ENCODE data around the gene SLC17A4.
"Not testable (repeated sequence)": the region's sequence is repeated elsewhere in the genome, so short reads cannot be mapped to it uniquely, and the experiment has no call there.

Gene SLC17A4

GRCh38 chr6:25754535-25754934 lies at the start of gene SLC17A4:
Gene SLC17A4 (plus strand): TSS chr6:25754742. CDS start chr6:25761963, 7,221 bp downstream.
- no peak for DNase-seq

- no peak for DNase-seq
Measured at GRCh38 chr6:25706314-25707014, 48.1 kb upstream of the SLC17A4 start.

- no peak for DNase-seq
Measured at GRCh38 chr6:25709761-25710160, 44.8 kb upstream of the SLC17A4 start.

GRCh38 chr6:25710287-25710686 lies 44.3 kb upstream of the SLC17A4 start:
- no peak for DNase-seq

GRCh38 chr6:25713824-25714223 lies 40.7 kb upstream of the SLC17A4 start:
- DNase-seq = peak; percentile 28

GRCh38 chr6:25714765-25715164 lies 39.8 kb upstream of the SLC17A4 start:
- no peak for DNase-seq

- no peak for DNase-seq
Measured at GRCh38 chr6:25715794-25716193, 38.7 kb upstream of the SLC17A4 start.

GRCh38 chr6:25717866-25718740 lies 36.4 kb upstream of the SLC17A4 start:
- peak; percentile 76 for DNase-seq

- DNase-seq = no peak
Measured at GRCh38 chr6:25726122-25726911, 28.2 kb upstream of the SLC17A4 start.

- no peak for DNase-seq
Measured at GRCh38 chr6:25727028-25727427, 27.5 kb upstream of the SLC17A4 start.

- DNase-seq = no peak
Measured at GRCh38 chr6:25730907-25731306, 23.6 kb upstream of the SLC17A4 start.

- no peak for DNase-seq
Measured at GRCh38 chr6:25731721-25732120, 22.8 kb upstream of the SLC17A4 start.

GRCh38 chr6:25732468-25733198 lies 21.9 kb upstream of the SLC17A4 start:
- no peak for DNase-seq

- no peak for DNase-seq
Measured at GRCh38 chr6:25735261-25735660, 19.3 kb upstream of the SLC17A4 start.

- no peak for DNase-seq
Measured at GRCh38 chr6:25743868-25744267, 10.7 kb upstream of the SLC17A4 start.

GRCh38 chr6:25745836-25746235 lies 8.7 kb upstream of the SLC17A4 start:
- DNase-seq = no peak

- no peak for DNase-seq
Measured at GRCh38 chr6:25746968-25747367, 7.6 kb upstream of the SLC17A4 start.

- no peak for DNase-seq
Measured at GRCh38 chr6:25747477-25747876, 7.1 kb upstream of the SLC17A4 start.

GRCh38 chr6:25748049-25748448 lies 6.5 kb upstream of the SLC17A4 start:
- no peak for DNase-seq

- not testable (repeated sequence) for DNase-seq
Measured at GRCh38 chr6:25748601-25749517, 5.7 kb upstream of the SLC17A4 start.

- no peak for DNase-seq
Measured at GRCh38 chr6:25749837-25750236, 4.7 kb upstream of the SLC17A4 start.

- DNase-seq = no peak
Measured at GRCh38 chr6:25750906-25751305, 3.6 kb upstream of the SLC17A4 start.

All from NCI-H1694 (cell line).